Astrocyte (in vitro differentiated cells and primary cell): ENCODE results near the gene METTL25.

ENCODE experiments used
- CTCF ChIP-seq: IDR thresholded peaks from 2 replicates; pipeline ENCODE4 v1.5.1; 2011; ENCODE audit warnings: low read depth, mild to moderate bottlenecking, inconsistent platforms, low read length, moderate library complexity; ENCODE audit not compliant: insufficient read depth
- EZH2 ChIP-seq: IDR thresholded peaks from 2 replicates; pipeline ENCODE4 v1.6.1; 2012; ENCODE audit warnings: mild to moderate bottlenecking, low read length, inconsistent platforms; ENCODE audit not compliant: insufficient read depth

GRCh38 chr12:82523996-82524395 is 165.7 kb downstream of the METTL25 start:
- TF ChIP-seq CTCF (no peak), EZH2 (no peak)
